Hypothalamus (tissue), 51 donors: Measurements from ENCODE around the gene FLYWCH1.
"Not testable (repeated sequence)": the region's sequence is repeated elsewhere in the genome, so short reads cannot be mapped to it uniquely, and the experiment has no call there.

Experiments used
- DNase-seq, 51 donors: peaks; one replicate each; lab custom pipeline; 2025; lab: John Stamatoyannopoulos, UW

The FLYWCH1 gene

DNA sequence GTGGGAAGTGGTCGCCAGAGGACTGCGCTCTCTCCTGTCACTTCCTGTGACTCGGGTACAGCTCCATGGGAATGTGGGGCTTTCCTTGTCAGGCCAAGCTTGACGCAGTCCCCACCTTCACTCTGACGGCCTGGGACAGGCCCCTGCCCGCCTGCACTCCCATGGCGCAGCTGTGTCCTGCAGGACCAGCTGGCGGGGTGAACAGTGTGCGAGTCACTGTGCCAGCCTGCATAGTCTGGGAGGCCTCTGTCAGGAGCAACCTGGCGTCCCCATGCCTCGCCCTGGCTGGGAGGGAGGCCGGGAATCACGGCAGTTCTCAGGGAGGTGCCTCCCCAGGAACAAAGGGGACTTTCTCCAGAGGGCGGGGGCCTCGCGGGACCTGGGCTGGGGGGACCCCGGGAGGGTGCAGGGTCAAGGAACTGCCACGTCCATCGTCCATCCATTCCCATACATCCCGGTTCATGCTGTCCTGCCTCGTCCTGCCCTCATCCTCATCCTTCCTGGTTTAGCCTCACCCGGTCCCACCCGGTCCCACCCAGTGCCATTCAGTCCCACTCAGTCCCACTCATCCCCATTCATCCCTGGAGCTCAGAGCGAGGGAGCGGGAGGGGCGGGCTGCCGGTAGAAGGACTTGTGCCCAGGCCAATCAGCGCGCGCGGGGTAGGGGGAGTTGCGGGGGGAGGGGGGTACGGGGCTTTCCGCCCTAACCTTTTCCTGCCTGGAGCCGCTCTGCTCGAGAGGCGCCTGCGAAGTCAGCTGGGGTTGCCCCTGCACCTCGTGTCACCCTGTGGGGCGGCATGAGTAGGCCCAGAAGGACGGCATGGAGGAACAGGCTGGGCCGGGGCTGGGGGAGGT is 13.4 kb downstream of the FLYWCH1 start:
- peak in 5 of 51 donors; percentile 10 to 17 (median 15) for DNase-seq

DNA sequence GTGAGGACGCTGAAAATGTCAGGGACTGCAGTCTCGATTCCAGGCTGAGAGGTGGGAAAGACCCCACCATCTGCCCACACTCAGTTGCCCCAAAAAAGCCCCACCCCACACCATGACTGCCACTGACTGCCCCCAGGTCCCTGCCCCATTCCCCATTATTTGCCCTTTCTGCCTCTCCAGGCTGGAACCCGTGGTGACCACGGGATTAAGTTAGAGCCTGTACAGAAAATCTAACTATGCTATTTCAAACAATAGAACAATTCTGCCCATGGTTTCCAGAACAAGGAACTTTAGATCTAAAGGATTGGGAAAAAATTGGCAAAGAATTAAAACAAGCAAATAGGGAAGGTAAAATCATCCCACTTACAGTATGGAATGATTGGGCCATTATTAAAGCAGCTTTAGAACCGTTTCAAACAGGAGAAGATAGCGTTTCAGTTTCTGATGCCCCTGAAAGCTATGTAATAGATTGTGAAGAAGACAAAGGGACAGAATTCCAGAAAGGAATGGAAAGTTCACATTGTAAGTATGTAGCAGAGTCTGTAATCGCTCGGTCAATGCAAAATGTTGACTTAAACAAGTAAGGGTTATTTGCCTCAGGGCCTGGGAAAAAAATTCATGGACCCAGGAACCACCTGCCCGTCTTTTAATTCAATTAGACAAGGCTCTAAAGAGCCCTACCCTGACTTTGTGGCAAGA is 14.4 kb downstream of the FLYWCH1 start:
- no peak for DNase-seq

DNA sequence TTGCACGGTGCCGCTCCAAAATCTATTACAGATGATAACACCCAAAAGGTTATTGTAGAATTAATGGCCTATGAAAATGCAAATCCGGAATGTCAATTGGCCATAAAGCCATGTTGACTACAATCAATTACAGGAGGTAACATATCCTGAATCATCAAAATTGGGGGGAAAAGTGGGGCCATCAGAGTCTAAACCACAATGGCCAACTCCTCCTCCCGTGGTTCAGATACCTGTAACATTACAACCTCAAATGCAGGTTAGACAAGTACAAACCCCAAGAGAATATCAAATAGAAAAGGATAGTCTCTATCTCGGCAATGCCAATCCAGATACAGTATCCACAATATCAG is 14.9 kb downstream of the FLYWCH1 start:
- no peak for DNase-seq

DNA sequence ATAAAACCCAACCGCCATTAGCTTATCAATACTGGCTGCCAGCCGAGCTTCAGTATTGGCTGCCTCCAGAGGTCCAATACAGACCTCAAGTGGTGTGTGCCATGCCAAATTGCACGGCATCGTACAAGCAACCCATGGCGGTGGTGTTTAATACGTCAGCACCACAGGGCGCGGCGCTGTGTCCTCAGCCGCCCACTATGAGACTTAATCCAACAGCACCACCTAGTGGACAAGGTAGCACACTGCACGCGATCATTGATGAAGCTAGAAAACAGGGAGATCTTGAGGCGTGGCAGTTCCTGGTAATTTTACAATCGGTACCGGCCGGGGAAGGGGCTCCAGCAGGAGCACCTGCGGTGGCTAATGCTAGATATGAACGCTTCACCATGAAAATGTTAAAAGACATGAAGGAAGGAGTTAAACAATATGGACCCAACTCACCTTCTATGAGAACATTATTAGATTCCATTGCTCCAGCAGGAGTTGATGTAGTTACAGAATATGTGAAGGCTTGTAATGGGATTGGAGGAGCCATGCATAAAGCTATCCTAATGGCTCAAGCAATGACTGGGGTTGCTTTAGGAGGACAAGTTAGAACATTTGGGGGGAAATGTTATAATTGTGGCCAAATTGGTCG is 15.4 kb downstream of the FLYWCH1 start:
- DNase-seq = peak in 50 of 51 donors; percentile 5 to 87 (median 61)

DNA sequence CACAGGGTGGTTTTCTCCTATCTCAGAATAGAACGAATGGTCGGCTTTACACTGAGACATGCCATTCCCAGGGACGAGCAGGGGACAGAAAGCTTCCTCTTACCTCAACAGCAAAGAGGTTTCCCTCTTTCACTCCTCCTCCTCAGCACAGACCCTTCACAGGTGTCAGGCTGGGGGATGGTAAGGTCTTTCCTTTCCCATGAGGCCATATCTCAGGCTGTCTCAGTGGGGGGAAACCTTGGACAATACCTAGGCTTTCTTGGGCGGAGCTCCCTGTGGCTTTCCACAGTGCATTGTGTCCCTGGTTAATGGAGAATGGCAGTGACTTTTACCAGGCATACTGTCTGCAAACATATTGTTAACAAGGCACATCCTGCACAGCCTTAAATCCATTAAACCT is 16.4 kb downstream of the FLYWCH1 start:
- not testable (repeated sequence) for DNase-seq

DNA sequence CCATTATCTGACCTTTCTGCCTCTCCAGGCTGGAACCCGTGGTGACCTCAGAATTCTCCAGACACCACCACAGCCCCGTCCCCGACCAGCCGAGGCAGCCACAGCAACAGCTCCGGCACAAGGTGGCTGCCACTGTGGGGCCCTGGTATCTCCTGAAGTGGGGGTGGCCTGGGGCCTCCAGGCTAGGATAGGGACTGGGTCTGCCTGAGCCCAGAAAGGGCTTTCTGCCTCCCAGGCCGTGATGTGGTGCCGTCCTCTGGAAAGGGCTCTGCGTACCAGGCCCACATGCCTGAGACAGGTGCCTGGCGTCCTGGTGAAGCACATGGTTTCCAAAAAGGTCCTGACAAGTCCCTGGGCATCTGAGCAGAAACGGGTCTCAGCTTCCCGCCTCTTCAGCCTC is 17.1 kb downstream of the FLYWCH1 start:
- DNase-seq = no peak

DNA sequence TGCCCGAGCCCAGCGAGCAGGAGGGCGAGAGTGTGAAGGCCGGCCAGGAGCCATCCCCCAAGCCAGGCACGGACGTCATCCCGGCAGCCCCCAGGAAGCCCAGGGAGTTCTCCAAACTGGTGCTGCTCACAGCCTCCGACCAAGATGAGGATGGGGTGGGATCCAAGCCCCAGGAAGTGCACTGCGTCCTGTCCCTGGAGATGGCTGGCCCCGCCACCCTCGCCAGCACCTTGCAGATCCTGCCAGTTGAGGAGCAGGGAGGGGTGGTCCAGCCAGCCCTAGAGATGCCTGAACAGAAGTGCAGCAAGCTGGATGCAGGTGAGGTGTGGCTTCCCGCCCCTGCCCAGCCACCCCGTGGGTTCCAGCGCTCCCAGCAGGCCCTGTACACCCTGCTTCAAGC is 18.0 kb downstream of the FLYWCH1 start:
- no peak for DNase-seq

DNA sequence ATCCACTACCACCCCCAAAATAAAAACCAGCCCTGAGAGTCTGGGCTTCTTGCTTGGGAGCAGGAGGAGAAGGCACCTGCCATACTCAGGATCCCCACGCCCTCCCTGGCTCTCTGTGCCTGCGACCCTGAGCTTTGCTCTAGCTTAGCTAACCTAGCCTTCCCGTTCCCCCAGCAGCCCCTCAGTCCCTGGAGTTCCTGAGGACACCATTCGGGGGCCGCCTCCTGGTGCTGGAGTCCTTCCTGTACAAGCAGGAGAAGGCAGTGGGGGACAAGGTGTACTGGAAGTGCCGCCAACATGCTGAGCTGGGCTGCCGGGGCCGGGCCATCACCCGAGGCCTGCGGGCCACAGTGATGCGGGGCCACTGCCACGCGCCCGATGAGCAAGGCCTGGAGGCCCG is 18.5 kb downstream of the FLYWCH1 start:
- no peak for DNase-seq

DNA sequence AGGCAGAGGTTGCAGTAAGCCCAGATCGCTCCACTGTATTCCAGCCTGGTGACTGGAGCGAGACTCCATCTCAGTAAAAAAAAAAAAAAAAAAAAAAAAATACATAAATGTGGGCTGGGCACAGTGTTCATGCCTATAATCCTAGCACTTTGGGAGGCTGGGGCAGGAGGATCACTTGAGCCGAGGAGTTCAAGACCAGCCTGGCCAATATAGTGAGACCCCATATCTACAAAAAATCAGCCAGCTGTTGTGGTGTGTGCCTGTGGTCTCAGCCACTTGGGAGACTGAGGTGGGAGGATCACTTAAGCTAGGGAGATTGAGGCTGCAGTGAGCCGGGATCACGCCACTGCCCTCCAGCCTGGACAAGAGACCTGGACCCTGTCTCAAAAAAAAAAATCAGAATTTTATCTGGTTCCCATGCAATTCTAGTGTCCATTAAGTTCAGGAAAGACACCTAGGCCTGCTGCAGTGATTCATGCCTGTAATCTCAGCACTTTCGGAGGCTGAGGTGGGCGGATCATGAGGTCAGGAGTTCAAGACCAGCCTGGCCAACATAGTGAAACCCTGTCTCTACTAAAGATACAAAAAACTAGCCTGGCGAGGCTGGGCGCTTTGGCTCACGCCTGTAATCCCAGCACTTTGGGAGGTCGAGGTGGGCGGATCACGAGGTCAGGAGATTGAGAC is 19.6 kb downstream of the FLYWCH1 start:
- not testable (repeated sequence) for DNase-seq

DNA sequence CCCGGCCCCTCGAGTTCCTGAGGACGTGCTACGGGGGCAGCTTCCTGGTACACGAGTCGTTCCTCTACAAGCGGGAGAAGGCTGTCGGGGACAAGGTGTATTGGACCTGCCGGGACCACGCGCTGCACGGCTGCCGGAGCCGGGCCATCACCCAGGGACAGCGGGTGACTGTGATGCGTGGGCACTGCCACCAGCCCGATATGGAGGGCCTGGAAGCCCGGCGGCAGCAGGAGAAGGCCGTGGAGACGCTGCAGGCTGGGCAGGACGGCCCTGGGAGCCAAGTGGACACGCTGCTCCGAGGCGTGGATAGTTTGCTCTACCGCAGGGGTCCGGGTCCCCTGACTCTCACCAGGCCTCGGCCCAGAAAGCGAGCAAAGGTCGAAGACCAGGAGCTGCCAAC is 21.4 kb downstream of the FLYWCH1 start:
- DNase-seq = no peak

DNA sequence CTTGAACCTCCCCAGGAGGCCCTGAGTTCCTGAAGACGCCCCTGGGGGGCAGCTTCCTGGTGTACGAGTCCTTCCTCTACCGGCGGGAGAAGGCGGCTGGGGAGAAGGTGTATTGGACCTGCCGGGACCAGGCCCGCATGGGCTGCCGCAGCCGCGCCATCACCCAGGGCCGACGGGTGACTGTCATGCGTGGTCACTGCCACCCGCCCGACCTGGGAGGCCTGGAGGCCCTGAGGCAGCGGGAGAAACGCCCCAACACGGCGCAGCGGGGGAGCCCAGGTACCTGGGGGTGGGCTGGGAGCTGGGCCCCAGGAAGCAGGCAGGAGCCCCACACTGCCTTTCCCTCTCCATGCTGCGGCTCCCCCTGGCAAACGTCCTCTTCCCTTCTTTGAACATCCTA is 22.0 kb downstream of the FLYWCH1 start:
- DNase-seq = no peak

DNA sequence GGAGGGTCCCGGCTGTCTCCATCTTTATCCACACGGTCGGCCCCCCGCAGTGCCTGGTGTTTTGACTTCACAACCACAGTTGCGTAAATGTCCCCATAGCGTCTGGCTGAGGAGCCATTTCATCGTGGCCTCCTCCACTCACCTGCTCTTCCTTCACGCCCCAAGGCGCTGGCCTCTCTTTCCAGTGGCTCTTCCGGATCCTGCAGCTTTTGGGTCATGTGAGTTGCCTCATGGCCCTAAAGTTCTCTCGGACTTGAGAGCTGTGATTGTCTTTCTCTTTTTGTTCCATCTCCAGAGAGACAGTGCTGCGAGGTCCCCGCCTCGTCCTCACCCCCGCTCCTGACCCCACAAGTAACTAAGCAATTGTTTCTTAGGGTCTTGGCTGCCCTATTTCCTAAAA is 22.7 kb downstream of the FLYWCH1 start:
- no peak for DNase-seq

DNA sequence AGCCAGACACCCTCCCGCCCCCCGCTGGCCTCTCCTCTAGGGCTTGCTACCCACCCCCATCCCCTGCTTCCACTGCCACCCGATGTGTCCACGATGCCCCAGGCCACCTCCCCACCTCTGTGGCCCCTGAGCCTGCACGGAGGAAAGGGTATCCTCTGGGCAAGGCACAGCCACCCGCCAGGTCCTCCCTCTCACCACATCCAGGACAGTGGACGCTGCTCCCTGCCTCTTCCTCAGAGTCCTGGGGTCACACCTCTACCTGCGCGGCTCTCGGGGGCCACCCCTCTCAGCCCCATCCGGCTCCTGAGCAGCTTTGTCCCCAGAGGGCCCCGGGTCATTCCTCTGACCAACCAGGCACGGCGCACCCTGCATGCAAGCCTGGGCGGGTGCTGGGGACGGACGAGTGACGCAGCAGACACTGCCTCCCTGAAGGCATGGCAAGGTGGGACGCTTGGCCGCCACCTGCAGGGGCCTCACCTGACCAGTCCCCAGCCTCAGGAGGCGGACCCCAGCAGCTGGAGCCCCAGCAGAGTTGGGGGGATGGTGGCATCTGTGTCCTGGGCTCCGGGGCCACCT is 24.8 kb downstream of the FLYWCH1 start:
- no peak for DNase-seq

DNA sequence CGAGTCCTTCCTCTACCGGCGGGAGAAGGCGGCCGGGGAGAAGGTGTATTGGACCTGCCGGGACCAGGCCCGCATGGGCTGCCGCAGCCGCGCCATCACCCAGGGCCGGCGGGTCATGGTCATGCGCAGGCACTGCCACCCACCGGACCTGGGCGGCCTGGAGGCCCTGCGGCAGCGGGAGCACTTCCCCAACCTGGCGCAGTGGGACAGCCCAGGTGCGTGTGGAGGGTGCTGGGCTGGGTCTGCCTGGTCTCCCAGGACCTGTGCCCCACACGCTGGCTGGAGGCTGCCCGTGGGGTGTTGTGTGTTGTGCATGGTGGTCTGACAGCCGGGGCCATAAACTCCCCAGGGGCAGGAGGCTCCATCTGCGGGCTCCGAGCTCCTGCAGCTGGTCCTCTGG is 25.4 kb downstream of the FLYWCH1 start:
- DNase-seq = no peak

DNA sequence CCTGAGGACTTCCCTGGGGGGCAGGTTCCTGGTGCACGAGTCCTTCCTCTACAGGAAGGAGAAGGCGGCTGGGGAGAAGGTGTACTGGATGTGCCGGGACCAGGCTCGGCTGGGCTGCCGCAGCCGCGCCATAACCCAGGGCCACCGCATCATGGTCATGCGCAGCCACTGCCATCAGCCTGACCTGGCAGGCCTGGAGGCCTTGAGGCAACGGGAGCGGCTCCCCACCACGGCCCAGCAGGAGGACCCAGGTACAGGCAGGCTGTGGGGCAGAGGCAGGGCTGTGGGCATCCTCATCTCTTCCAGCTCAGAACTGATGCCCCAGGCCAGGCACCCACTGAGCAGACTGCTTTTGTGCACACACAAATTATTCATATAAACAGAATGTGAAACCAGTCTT is 26.5 kb downstream of the FLYWCH1 start:
- no peak for DNase-seq

DNA sequence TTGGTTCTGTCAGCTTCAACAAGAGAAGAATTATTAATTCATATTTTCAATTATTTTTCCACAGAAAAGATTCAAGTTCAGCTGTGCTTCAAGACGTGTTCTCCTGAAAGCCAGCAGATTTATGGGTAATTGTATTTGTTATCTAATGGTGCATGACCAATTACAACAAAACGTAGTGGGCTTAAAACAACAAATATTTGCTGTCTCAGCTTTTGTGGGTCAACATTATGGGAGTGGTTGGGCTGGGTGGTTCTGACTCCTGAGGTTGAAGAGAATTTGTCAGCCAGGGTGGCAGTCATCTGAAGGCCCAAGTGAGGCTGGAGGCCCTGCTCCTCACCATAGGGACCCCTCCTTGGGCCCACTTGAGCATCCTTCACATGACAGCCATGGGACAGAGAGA is 28.2 kb downstream of the FLYWCH1 start:
- DNase-seq = no peak

DNA sequence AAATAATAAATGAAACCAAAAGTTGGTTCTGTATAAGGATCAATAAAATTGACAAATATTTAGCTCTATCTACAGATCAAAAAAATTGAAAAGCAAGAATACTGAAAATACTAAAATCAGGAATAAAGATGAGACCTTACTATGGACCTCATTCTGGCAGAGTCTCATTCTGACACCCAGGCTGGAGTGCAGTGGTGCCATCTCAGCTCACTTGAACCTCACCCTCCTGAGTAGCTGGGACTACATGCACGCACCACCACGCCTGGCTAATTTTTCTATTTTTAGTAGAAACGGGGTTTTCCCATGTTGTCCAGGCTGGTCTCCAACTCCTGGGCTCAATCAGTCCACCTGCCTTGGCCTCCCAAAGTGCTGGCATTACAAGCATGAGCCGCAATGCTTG is 30.3 kb downstream of the FLYWCH1 start:
- no peak for DNase-seq

DNA sequence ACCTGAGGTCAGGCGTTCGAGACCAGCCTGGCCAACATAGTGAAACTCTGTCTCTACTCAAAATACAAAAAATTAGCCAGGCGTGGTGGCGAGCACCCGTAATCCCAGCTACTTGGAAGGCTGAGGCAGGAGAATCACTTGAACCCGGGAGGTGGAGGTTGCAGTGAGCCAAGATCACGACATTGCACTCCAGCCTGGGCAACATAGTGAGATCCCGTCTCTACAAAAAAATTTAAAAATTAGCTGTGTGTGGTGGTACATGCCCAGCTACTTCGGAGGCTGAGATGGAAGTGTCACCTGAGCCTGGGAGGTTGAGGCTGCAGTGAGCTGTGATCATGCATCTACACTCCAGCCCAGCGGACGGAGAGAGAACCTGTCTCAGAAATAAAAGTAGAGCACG is 32.0 kb downstream of the FLYWCH1 start:
- not testable (repeated sequence) for DNase-seq

DNA sequence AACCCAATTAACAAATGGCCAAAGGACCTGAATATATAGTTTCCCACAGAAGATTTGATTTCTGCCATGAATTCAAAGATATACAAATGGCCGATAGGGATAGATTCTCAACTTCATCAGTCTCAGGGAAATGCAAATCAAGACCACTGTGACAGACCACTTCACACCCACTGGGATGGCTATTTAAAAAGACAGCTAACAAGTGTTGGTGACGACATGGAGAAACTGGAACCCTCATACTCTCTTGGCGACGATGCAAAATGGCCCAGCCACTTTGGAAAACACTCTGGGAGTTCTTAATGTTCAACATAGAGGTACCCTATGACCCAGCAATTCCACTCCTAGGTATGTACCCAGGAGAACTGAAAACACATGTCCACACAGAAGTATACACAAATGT is 34.9 kb downstream of the FLYWCH1 start:
- DNase-seq = no peak

DNA sequence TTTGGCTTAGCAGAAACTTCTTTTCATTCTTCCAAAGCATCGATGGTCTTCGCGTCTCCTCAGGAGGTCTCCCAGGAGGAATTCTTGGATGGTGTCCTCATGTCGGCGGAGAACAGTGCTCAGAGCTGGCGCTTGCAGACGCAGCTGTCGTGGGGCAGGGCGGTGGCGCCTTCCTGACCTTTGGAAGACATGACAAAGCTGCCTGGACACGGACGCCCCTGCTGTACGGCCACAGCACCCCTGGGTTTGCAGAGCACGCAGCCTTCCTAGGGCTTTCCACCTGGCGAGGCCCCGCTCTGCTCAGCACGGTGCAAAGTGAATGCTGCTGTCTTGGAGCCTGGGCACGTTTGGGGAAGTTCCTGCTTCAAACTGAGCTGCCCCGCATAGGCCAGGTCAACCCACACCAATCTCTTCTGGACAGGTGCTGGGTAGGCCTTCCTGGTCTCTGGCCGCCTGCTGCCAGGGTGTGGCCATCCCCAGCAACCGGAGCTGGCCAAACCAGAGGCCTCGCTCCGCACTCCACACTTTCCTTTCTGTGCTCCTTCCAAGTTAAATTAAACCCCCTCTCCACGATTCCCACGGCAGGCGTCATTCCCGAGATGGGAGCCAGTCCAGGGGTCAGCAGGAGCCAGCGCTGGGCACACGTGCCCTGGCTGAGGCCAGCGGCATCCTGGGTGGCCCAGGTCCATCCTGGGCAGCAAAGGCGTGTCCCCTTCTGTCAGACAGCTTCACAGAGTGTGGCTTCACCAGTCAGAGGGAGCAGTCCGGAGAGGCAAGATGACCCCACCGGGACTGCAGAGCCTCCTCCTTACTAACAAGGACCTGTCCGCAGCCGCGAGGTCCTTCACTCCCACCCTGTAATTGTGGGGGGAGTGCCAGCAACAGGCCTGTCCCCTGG is 37.3 kb downstream of the FLYWCH1 start:
- DNase-seq = no peak
